ENCODE data around the gene GAPT. TPM values are rescaled to one million over a fixed set of nuclear protein-coding genes. Genes with fewer than 3 reads are reported as not detected.

Gene GAPT
- total RNA-seq, 4 donors from 2014 or later = 0.09 to 2.9 (median 0.18) TPM; not detected in 1

GRCh38 chr5:58460002-58460731 is 31.1 kb upstream of the GAPT start, which contains the start of gene PLK2:
Gene PLK2 (minus strand): TSS chr5:58460086. CDS start chr5:58459959, 127 bp downstream.
- Histone ChIP-seq H3K4me1 (peaks cover 3 to 56% (median 10%) of the 10 kb centered on the region in 3 donors), H3K36me3 (peaks cover 6 to 28% (median 8%) of the 10 kb centered on the region in 3 donors), H3K27ac (peak within 1 kb of the TSS; percentile 95 to 99 (median 96)), H3K27me3 (no peaks in the 10 kb centered on the region), H3K9me3 (no peaks in the 10 kb centered on the region), H3K4me3 (peak within 1 kb of the TSS; percentile 87 to 94 (median 90))
- 0% methylated on average over 3 of the region's 89 CpGs; no CpG with 5 or more reads in 1 of the 2 donors for WGBS, 2 donors
- intact Hi-C loops (cut with DNase I) = loop anchor here (5.0 to 10.0 kb wide), 4 partner anchors 573 to 1158 kb away; no protein-coding TSS in a partner anchor
- DNase-seq = peak; percentile 72
- TF ChIP-seq POLR2A (IDR thresholded peaks at IDR 0.05) = peak; percentile 46 to 100 (median 99)
- peak; percentile 16 to 91 (median 62) for TF ChIP-seq CTCF (IDR thresholded peaks at IDR 0.05)

GRCh38 chr5:58460732-58461286 is 30.4 kb upstream of the GAPT start:
- no peaks in the 10 kb centered on the region for H3K27me3 ChIP-seq
- H3K9me3 ChIP-seq = no peaks in the 10 kb centered on the region
- peak overlapping the region; percentile 95 to 99 (median 96) for H3K27ac ChIP-seq
- intact Hi-C loops (cut with DNase I) = loop anchor here (5.0 to 10.0 kb wide), 4 partner anchors 574 to 1159 kb away; no protein-coding TSS in a partner anchor
- H3K4me1 ChIP-seq = peaks cover 3 to 49% (median 10%) of the 10 kb centered on the region in 3 donors
- peak; percentile 33 for DNase-seq
- H3K36me3 ChIP-seq = peaks cover 0 to 21% (median 3%) of the 10 kb centered on the region in 3 donors
- TF ChIP-seq POLR2A (IDR thresholded peaks at IDR 0.05) (no peak), CTCF (IDR thresholded peaks at IDR 0.05) (peak; percentile 57 to 90 (median 78))
- peak overlapping the region; percentile 87 to 94 (median 90) for H3K4me3 ChIP-seq
- WGBS, 2 donors = 9 to 11% methylated on average over 14 to 17 of the region's 30 CpGs

- 35 to 44% methylated on average over 3 of the region's 3 CpGs for WGBS, 2 donors
- intact Hi-C loops (cut with DNase I) = loop anchor here (5.0 to 10.0 kb wide), 4 partner anchors 575 to 1160 kb away; no protein-coding TSS in a partner anchor
These were observed 29.1 kb upstream of the GAPT start for GRCh38 chr5:58462154-58462553.

GRCh38 chr5:58462623-58463230 is 28.5 kb upstream of the GAPT start:
- H3K27ac ChIP-seq = peak overlapping the region in 1 of 4 donors; percentile 50
- WGBS, 2 donors = 3 to 4% methylated on average over 4 of the region's 4 CpGs
- H3K27me3 ChIP-seq = no peaks in the 10 kb centered on the region
- H3K4me1 ChIP-seq = peaks cover 0 to 30% (median 10%) of the 10 kb centered on the region in 3 donors
- TF ChIP-seq POLR2A (IDR thresholded peaks at IDR 0.05) (no peak), CTCF (IDR thresholded peaks at IDR 0.05) (peak; percentile 28 to 81 (median 64))
- no peak for DNase-seq
- no peaks in the 10 kb centered on the region for H3K9me3 ChIP-seq
- intact Hi-C loops (cut with DNase I) = loop anchor here (5.0 to 10.0 kb wide), 4 partner anchors 575 to 1160 kb away; no protein-coding TSS in a partner anchor
- no peak overlapping the region for H3K4me3 ChIP-seq
- peaks cover 0 to 2% (median 0%) of the 10 kb centered on the region in 3 donors for H3K36me3 ChIP-seq

More at GRCh38 chr5:58462154-58462553, 29.1 kb upstream of the GAPT start:
- TF ChIP-seq POLR2A (IDR thresholded peaks at IDR 0.05) = no peak
- DNase-seq = no peak
- Histone ChIP-seq H3K27ac (peak overlapping the region in 3 of 4 donors; percentile 25 to 99 (median 50)), H3K27me3 (no peaks in the 10 kb centered on the region), H3K36me3 (peaks cover 0 to 8% (median 0%) of the 10 kb centered on the region in 3 donors), H3K4me1 (peaks cover 0 to 36% (median 10%) of the 10 kb centered on the region in 3 donors), H3K4me3 (no peak overlapping the region), H3K9me3 (no peaks in the 10 kb centered on the region)

- Histone ChIP-seq H3K4me1 (peaks cover 0 to 7% (median 5%) of the 10 kb centered on the region in 3 donors), H3K4me3 (no peak overlapping the region), H3K36me3 (no peaks in the 10 kb centered on the region), H3K27me3 (no peaks in the 10 kb centered on the region), H3K9me3 (no peaks in the 10 kb centered on the region), H3K27ac (no peak overlapping the region)
- no peak for DNase-seq
- WGBS, 2 donors = 46 to 52% methylated on average over 4 of the region's 4 CpGs
- TF ChIP-seq POLR2A (IDR thresholded peaks at IDR 0.05) (no peak), CTCF (IDR thresholded peaks at IDR 0.05) (no peak)
- intact Hi-C loops (cut with DNase I) = loop anchor here (10.0 kb wide), 1 partner anchor 962 kb away; no protein-coding TSS in a partner anchor
These were observed 24.3 kb upstream of the GAPT start for GRCh38 chr5:58466939-58467338.

Data from esophagus squamous epithelium (tissue), 5 donors.